Fibroblast of villous mesenchyme (primary cell): Measurements from ENCODE around the gene LBX2. TPM values are rescaled to one million over a fixed set of nuclear protein-coding genes. Genes with fewer than 3 reads are reported as not detected.

Experiments
- DNase-seq: peaks from one replicate; pipeline ENCODE4 v3.0.0-alpha.2; 2010; ENCODE audit warnings: low read depth
- H3K4me3 ChIP-seq: 2 replicates; pipeline ENCODE4 v1.5.1; 2011; ENCODE audit warnings: low read depth, mild to moderate bottlenecking, low read length
- CTCF ChIP-seq: IDR thresholded peaks from 2 replicates; pipeline ENCODE4 v1.5.1; 2012; ENCODE audit warnings: low read depth, mild to moderate bottlenecking, low read length; ENCODE audit not compliant: insufficient read depth
- total RNA-seq: library from RNA; depleted of rRNA; stranded (reverse); fragments of >200 nt; gene quantifications from 2 replicates; pipeline ENCODE4 v1.2.3, GENCODE V29; 2012

LBX2 gene
- total RNA-seq, 1 donor = 1.3 TPM

GRCh38 chr2:74502720-74503505, 3.5 kb upstream of the LBX2 start:
- peak overlapping the region; percentile 71 for H3K4me3 ChIP-seq
- DNase-seq = peak; percentile 92
- TF ChIP-seq CTCF = peak; percentile 23

GRCh38 chr2:74502147-74502719, 2.8 kb upstream of the LBX2 start:
- TF ChIP-seq CTCF = no peak
- DNase-seq = no peak
- H3K4me3 ChIP-seq = peak overlapping the region; percentile 71

GRCh38 chr2:74501335-74502071, 2.1 kb upstream of the LBX2 start:
- DNase-seq = no peak
- H3K4me3 ChIP-seq = peak overlapping the region; percentile 71
- TF ChIP-seq CTCF = no peak

- TF ChIP-seq CTCF = no peak
- DNase-seq = no peak
- no peak overlapping the region for H3K4me3 ChIP-seq
Measured at GRCh38 chr2:74500578-74500946, 1.2 kb upstream of the LBX2 start.

- no peak for DNase-seq
- peak overlapping the region; percentile 57 for H3K4me3 ChIP-seq
- no peak for TF ChIP-seq CTCF
Measured at GRCh38 chr2:74499940-74500577, 656 bp upstream of the LBX2 start.

GRCh38 chr2:74498500-74499266, 720 bp downstream of the LBX2 start:
- TF ChIP-seq CTCF = no peak
- peak overlapping the region; percentile 57 for H3K4me3 ChIP-seq
- DNase-seq = peak; percentile 36
